ENCODE measurements around the gene LKAAEAR1. TPM values are rescaled to one million over a fixed set of nuclear protein-coding genes. Genes with fewer than 3 reads are reported as not detected.
A peak's percentile ranks its signal among the peaks of the same experiment; 100 is the strongest.

The LKAAEAR1 gene
- total and polyA plus RNA-seq, 2 of the 13 experiments (the other 11 are each of a cell fraction or from before 2014, with no cell fraction given) = not detected

GRCh38 chr20:64092258-64093012 is 8.2 kb upstream of the LKAAEAR1 start (continued):
- TF ChIP-seq ZNF318 (CRISPR knock-in tag; IDR thresholded peaks at IDR 0.05) (0 out of 2 replicates have a peak, but pooled peaks have one; percentile 12), REL (CRISPR knock-in tag; conservative IDR thresholded peaks at IDR 0.05) (no peak), RARG (CRISPR knock-in tag; IDR thresholded peaks at IDR 0.05; ENCODE audit: low read depth) (no peak), ATF2 (CRISPR knock-in tag; IDR thresholded peaks at IDR 0.05) (no peak), ZNF574 (CRISPR knock-in tag; IDR thresholded peaks at IDR 0.05) (no peak), ZNF225 (CRISPR knock-in tag; IDR thresholded peaks at IDR 0.05) (peak; percentile 18; the same call in 1 of the 2 replicates), ZNF296 (CRISPR knock-in tag; conservative IDR thresholded peaks at IDR 0.05) (0 out of 2 replicates have a peak, but pooled peaks have one; percentile 27), RBFOX2 (IDR thresholded peaks at IDR 0.05; ENCODE audit: low read depth, low read length) (no peak)

All from HepG2 (cell line).